GM21423 (cell line): ENCODE data around the gene STK25.
"Not testable (repeated sequence)": the region's sequence is repeated elsewhere in the genome, so short reads cannot be mapped to it uniquely, and the experiment has no call there.

ENCODE experiments used
- ATAC-seq: cut with Tn5 transposase; IDR thresholded peaks from one replicate; pipeline ENCODE4 v1.9.1; 2021; ENCODE audit warnings: mild to moderate bottlenecking, moderate library complexity; ENCODE audit not compliant: unreplicated experiment

Gene STK25

DNA sequence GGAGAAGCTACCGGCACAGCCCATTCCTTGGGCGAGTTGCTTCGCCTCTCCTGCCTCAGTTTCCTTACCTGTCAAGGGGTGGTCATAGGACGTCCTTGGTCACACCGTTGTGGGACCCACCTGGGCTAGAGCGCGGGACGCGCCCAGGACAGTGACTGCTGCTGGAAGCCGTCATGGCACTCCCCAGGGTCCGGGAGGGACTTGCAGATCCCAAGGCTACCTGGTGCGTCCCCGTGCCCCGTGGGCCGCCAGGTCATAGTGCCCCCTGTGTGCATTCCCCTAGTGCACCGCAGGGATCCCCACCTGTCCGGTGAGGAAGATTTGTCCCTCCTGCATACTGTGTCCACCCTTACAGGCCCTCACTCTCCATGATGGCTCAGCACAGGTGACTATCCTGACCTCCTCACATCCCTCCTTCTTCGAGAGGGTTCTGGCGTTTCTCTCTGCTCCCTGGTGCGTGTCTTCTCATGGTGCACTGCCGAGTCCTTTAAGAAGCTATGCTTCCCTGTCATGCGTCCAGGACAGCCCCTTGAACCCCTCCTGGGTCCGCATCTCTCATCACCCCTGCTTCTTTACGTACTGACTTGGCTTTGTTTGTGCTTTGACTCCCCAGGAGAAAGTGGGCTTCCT is 886 bp upstream of the STK25 start:
- ATAC-seq = no peak

DNA sequence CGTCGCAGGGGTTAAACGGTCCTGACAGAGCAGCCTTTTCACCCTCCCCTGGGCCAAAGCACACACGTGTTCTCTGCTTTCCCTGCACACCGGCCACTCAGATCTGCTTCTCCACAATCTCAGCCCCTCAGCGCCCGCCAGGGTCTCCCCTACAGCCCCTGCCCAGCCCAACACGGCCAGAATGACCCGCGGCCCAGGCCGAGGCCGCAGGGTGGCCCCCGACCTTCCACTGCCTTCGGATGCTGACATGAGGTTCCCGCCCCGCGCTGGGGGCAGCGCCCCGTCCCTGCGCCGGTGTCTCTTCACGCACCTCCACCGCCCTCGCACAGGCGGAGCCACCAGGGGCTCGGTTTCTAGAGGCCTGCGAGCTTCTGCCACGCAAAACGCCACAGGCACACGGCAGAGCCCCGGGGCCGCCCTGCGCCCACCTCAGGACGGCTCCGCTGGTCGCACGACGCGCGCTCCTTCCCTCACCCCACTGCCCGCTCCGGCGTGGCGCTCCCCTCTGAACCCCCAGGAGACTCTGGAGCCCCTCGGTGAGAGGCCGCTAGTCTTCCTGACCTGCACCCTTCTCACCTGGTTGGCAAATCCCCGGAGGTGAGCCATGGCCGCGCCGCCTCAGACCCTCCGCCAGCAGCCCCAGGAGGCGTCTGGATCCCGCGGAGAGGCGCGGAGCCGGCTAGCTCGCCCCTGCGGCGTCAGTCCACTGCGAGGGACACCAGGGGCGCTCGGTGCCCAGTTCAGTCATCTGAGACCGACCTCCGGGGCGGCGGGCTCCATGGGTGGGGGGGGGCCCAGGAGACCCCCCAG is 749 bp downstream of the STK25 start:
- ATAC-seq = peak; percentile 34

DNA sequence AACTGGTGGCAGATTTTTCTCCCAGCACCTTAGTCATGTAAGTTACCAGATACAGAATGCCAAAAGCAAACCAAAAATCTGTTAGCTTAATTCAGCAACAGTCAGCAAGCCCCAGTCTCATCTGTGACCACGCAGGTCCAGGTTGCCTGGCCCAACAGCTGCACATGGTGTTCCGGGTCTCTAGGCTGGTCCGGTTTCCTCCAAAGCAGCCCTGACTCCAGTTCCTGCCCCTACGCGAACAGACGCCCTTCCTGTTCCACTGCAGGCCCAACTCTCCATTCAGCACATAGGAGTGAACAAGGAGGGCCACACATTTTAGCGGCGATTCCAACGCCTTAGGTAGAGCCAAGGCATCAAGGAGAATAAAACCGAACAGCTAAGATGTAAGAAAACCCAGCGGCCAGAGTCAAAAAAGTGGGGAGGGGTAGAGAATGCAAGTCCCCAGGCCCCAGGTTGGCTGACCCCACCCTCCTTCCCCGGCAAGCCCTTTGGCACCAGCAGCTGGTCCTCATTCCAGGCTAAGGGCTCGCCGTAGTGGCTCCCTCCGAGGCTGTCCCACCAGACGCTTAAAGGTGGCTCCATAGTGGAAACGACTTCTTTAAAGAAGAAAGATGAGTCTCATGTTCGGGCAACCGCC is 1.5 kb downstream of the STK25 start:
- ATAC-seq = no peak

DNA sequence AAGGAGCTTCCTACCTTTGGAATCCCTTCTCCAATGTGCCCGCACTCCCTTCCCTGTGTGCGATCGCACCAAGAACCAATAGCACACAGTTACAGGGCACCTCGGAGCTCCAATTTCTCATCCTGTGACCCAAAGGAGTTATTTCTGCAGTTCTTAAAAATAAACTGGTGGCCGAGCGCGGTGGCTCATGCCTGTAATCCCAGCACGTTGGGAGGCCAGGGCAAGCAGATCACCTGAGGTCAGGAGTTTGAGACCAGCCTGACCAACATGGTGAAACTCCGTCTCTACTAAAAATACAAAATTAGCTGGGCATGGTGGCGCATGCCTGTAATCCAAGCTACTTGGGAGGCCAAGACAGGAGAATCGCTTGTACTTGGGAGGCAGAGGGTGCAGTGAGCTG is 2.1 kb downstream of the STK25 start:
- not testable (repeated sequence) for ATAC-seq

DNA sequence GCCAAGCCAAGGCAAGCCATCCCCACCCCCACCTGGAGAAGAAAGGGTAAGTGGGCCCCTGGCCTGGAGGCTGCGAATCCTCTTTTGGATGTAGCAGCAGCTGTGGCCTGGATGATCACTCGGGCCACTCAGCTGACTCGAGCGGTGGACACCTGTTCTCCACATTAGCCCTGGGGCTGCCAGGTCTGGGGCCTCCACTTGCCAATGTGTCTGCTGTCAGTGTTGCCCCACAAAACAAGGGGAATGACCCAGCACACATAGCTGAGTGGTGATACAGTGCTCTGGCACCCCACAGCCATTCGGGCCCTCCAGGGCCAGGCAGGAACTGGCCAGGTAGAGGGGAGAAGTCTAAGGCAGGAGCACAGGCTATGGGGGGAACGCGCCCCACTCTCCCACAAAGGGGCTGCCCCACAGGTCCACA is 2.6 kb downstream of the STK25 start:
- ATAC-seq = no peak

DNA sequence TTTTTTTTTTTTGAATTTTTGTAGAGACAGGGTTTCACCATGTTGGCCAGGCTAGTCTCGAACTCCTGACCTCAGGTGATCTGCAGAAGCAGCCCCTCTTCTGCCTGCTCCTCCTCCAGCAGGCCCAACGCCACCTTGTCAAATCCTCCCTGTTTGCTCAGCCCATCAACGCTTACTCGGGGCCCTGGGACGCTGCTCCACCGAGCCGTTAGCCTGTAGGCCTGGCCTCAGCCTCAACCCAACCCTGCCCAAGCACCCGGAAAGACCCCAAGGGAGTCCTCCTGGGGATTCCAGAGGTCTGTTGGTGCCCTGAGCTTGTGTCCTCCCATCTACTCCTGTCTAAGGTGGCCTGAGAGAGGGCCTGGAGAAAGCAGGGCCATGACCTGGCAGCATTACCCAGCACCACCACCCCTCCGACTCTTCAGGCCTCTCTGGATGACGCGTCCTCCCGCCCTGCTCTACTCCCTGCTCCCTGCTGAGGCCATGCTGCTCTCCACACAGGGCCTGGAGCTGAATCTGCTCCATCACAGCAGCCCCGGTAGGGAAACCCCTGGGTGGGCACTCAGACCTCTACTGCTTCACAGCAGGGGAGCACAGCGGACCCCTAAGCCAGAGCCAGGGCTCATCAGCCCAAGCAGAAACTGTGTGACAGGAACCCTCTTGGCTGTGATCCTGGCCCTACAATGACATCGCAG is 3.2 kb downstream of the STK25 start:
- no peak for ATAC-seq

DNA sequence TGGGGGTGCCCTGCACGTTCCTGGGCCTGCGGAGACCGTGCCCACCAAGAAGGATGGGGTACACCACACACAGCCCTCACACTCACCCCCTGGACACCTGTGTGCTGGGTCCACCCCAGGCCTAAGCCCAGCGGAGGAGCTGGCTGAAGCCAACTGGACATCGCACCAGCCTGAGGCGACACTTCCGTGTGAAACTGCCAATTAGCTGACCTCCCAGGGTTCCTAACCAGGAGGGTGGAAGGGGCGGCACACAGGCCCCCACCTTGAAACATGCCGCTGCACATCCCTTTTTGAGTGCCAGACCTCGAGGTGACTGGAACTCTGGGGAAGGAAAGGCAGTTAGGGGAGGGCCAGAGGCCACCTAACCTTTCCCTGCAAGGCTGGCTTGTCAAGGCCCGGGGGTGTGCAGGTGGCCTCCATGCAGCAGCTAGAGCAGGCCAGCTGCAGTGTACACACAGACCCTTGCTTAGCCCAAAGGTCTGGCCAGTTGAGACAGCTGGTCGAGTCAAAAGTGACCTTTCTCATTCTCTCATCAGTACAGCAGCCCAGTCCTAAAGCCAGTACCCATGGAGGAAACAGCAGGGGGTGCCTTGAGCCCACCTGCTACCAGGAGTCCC is 4.5 kb downstream of the STK25 start:
- ATAC-seq = no peak

DNA sequence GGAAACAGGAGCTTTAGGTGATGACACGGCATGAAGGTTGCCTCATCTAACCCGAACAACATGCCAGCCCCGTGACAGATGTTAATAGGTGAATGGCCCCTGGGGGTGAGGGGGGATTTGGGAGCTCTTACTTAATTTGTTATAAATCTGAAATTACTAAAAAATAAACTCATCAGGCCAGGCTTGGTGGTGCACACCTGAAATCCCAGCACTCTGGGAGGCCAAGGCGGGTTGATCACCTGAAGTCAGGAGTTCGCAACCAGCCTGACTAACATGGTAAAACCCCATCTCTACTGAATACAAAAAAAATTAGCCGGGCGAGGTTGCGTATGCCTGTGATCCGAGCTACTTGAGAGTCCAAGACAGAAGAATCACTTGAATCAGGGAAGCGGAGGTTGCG is 6.1 kb downstream of the STK25 start:
- no peak for ATAC-seq

DNA sequence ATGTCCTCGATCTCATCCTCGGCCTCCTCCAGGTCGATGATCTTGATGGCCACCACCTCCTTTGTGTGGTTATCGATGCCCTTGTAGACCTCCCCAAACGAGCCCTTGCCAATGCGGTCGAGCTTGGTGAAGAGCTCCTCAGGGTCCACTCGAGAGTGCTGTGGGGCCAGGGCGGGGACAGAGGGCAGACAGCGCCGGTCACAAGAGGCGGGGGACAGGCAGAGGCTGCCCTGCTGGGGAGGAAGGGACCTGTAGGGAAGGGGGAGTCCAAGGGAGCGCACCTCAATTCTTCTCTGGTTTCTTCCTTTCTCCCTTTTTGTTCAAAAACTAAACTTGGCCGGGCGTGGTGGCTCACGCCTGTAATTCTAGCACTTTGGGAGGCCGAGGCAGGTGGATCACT is 6.8 kb downstream of the STK25 start:
- no peak for ATAC-seq

DNA sequence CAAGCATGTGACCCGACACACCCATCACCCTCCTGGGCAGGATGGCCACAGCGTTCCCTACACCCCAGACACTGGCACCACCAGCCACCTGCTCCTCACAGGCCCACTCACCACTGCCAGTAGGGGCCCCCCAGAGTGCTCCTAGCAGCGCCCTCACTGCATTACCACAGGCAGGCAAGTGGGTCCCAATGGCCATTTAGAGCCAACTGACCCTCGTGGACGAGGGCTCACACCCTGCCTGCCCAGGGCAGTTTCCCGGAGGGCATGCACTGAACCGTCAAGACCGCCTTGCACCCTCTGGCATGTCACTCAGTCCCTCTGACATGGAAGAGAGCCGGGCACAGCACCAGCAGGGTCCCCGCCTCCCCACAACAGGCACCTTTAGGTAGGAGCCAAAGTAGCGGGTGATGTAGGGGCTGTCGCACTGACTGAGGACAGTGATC is 7.3 kb downstream of the STK25 start:
- ATAC-seq = no peak

DNA sequence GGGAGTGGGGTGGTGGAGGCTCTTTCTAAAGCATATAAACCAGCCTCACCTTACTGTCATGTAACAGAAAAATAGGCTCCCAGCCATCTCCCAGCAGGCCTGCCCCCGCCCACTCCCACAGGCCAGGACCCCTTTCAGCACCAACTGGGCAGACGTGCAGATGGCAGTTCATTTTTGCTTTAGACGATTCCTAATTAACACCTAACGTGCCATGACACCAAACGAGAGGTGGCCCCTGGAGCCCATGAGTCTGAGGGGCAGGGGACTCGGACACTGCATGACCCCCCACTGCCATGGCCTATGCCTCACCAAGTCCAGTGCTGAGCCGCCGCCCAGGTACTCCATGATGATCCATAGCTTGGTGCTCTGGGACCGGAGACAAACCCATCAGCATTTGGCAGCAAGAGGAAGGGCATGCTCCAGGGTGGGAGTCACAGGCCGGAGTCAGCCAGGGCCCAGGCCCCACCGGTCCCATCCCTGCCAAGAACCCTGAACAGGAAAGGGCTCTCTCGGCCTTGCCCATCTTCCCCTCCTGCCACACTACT is 7.9 kb downstream of the STK25 start:
- ATAC-seq = no peak

DNA sequence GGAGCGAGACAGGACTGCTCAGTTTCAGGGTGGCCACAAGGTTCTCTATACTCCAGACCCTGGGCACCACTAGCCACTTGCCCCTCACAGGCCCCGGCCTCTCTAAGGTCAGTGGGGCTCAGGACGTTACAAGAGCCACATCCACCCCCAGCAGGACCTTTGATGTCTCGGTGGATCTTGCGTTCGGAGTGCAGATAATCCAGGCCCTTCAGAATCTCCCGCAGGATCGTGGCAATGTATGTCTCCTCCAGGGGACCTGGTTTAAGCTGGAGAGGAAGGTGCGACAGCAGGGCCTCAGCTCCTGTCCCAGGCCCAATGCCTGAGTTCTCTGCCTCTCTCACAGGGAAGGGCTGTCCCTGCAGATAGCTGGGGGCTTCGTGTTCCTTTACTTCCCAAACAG is 8.4 kb downstream of the STK25 start:
- ATAC-seq = no peak

DNA sequence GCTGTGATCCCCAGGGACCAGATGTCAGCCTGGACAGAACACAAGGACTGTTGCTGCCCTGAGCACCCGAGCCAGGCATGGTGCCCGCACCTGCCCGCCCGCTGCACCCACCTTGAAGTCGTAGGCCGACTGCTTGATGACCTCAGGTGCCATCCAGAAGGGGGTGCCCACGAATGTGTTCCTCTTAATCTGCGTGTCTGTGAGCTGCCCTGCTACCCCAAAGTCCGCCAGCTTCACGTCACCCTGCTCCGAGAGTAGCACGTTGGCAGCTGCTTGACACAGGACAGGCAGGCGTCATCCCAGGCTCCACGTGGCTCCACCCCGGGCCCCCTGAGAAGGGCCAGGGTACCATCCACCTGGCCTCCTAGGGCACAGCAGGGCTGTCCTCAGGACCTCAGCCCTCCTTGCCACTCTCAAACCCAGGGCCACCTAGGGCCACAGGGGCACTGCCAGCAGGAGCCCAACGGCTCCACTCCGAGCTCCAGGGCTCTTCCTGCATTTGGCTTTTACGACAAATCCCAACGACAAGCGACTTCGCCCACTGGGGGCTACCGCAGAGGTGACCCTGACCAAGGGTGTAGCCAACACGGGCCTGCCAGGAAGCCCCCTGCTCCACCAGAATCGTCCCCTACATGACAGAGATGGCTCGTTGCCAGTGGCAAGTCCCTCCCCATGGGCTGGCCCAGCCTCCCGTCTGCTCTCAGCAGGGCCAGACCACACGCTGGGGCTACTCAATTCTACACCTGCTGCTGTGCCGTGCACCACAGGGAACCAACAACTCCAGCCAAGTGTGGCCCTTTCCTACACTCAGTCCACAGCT is 9.0 kb downstream of the STK25 start:
- no peak for ATAC-seq

DNA sequence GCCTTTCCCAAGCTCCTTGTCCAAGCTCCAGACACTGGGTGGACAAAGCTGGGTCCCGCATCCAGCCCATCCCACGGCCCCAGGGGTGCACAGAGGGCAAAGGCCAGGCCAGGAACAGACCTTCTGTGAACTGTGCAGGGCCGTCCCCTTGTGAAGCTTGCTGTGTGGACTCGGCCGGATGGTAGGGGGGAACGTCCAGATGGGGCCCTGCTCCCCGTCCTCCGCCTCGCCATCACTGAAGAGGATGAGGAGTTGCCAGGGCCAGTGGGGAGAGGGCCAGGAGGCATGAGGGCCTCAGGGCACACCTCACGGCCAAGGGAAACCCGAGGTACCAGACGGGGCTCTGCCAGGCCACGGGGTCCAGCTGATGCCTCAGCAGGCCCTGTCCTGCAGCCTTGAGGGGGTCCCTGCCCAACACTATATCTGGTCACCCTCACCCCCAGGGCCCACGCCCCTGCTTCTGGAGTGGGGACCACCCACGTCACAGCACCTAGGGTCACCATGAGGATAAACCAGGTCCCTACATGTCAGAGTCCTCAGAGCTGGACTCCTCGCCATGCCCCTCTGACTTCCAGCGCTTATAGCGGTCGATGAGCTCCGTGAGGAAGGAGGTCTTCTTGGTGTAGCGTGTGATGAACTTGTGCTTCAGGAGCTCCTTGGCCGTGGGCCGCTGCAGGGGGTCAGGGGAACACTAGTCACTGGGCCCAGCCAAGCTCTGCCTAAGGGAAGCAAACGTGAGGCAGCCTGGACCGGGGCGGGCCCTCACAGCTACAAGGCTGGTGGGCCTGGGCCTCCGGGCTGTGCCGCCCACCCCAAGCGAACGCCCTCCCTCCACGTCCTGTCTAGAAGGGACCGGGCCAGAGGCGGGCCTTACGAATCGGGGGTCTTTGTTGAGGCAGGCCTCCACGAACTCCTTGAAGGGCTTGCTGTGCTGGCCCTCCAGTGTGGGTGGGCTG is 10.0 kb downstream of the STK25 start:
- ATAC-seq = no peak

DNA sequence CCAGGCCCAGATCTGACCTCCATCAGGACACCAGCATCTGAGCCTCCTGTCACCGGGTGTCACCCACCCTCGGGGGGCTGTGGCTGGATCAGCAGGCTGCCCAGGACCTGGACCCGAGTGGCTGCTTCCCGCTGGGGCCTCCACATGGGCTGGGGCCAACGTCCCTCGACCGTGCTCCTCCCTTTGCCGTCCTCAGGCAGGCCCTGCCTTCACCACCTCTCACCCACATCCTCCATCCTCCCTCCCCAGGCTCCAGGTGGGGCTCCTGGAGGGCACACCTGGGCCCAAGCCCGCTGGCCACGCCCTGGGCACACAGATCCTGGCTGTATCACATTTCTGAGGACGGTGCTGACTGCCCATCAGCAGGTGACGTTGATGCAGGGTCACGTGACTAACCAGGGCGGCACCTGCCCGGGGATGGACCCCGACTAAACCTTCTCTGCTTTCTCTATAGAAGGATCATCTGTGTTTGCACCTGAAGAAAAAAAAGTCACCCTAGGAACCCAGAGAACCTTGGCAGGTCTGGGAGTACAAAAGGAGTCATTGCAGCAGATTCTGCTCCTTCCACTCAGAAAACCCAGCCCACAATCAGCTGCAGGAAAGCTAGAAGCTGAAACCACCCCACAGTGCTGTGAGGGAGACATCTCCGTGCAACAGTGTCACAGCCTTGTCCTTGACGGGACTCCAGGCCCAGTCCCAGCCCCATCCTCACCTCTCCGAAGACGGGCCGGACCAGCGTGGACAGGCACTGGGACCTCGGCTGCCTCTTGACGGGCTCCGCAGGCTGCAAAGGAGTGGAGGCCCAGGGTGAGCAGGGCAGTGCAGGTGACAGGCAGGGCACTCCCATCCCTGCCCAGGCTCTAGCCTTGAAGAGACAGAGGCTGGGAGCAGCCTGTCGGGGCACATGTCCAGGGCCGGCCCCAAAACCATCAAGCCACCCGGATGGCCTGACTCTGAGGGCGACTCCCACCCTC is 11.2 kb downstream of the STK25 start:
- ATAC-seq = no peak

DNA sequence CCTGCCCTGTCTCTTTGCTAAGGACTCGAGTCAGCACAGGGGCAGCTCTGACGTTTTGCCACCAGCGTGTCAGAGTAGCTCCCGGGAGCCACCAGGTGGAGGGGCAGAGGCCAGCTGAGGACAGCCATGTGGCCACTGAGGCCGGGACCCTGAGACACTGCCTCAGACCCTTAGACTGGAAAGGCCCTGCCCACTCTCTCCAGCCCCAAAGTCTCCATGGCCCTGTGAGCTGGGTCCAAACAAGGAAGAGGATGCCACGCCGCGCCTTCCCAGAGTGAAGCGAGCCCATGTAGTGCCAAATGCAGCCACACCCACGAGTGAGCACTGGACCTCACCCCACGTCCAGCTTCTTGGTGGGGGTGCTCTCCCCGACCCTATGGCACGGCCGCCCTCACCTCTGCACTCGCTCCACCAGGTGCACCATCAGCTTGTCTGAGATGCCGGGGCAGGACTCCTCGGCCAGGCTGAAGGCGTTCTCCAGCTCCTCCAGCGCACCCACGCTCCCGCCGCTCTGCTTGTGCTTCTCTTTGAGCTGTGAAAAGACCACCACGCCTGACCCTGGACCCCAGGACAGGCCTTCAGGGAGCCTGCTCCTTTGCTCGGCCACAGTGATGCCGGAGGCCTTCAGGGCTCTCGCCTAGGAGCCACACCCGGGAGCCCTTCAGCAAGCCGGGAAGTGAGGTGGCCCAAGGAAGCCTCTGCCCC is 12.2 kb downstream of the STK25 start:
- no peak for ATAC-seq
